HG03066 (cell line): ENCODE measurements around the gene CALN1.

Experiments
- ATAC-seq: cut with Tn5 transposase; IDR thresholded peaks from one replicate; pipeline ENCODE4 v1.9.1; 2021; ENCODE audit warnings: low read depth; ENCODE audit not compliant: unreplicated experiment

CALN1 gene

GRCh38 chr7:72057231-72057630, 354.9 kb downstream of the CALN1 start:
- no peak for ATAC-seq

- no peak for ATAC-seq
Observed at GRCh38 chr7:72055426-72055825, 356.7 kb downstream of the CALN1 start.

GRCh38 chr7:72053292-72053691, 358.8 kb downstream of the CALN1 start:
- no peak for ATAC-seq

GRCh38 chr7:72048420-72048819, 363.7 kb downstream of the CALN1 start:
- no peak for ATAC-seq

- ATAC-seq = no peak
Observed at GRCh38 chr7:72042855-72043254, 369.3 kb downstream of the CALN1 start.

GRCh38 chr7:72040641-72041040, 371.5 kb downstream of the CALN1 start:
- no peak for ATAC-seq

- no peak for ATAC-seq
Observed at GRCh38 chr7:72039460-72039859, 372.7 kb downstream of the CALN1 start.

- ATAC-seq = no peak
Observed at GRCh38 chr7:72038022-72038732, 374.0 kb downstream of the CALN1 start.

- no peak for ATAC-seq
Observed at GRCh38 chr7:72037516-72037915, 374.6 kb downstream of the CALN1 start.

- ATAC-seq = no peak
Observed at GRCh38 chr7:72035266-72035665, 376.9 kb downstream of the CALN1 start.

- no peak for ATAC-seq
Observed at GRCh38 chr7:72032934-72033333, 379.2 kb downstream of the CALN1 start.

- no peak for ATAC-seq
Observed at GRCh38 chr7:72030994-72031667, 381.0 kb downstream of the CALN1 start.

- no peak for ATAC-seq
Observed at GRCh38 chr7:72028267-72028666, 383.9 kb downstream of the CALN1 start.

- no peak for ATAC-seq
Observed at GRCh38 chr7:72025381-72025960, 386.7 kb downstream of the CALN1 start.

- ATAC-seq = no peak
Observed at GRCh38 chr7:72023926-72024325, 388.2 kb downstream of the CALN1 start.

GRCh38 chr7:72021716-72022115, 390.4 kb downstream of the CALN1 start:
- ATAC-seq = no peak

- no peak for ATAC-seq
Observed at GRCh38 chr7:72020311-72020710, 391.8 kb downstream of the CALN1 start.

GRCh38 chr7:72019436-72019835, 392.7 kb downstream of the CALN1 start:
- no peak for ATAC-seq

- no peak for ATAC-seq
Observed at GRCh38 chr7:72017756-72018155, 394.4 kb downstream of the CALN1 start.

GRCh38 chr7:72016574-72016973, 395.6 kb downstream of the CALN1 start:
- ATAC-seq = no peak

GRCh38 chr7:72015136-72015535, 397.0 kb downstream of the CALN1 start:
- no peak for ATAC-seq

- no peak for ATAC-seq
Observed at GRCh38 chr7:72007018-72007417, 405.1 kb downstream of the CALN1 start.
